Measurements from ENCODE around the gene GINS1.

GRCh38 chr20:25497586-25498279 lies 90.3 kb downstream of the GINS1 start:
- TF ChIP-seq CTCF (IDR thresholded peaks at IDR 0.05; ENCODE audit: low read length): no peak
- no peak for TF ChIP-seq EZH2 (optimal IDR thresholded peaks at IDR 0.05; ENCODE audit: low read depth, low read length)
